SK-MEL-5 (cell line): ENCODE measurements around the gene RCSD1. TPM values are rescaled to one million over a fixed set of nuclear protein-coding genes. Genes with fewer than 3 reads are reported as not detected.
"Not testable (repeated sequence)": the region's sequence is repeated elsewhere in the genome, so short reads cannot be mapped to it uniquely, and the experiment has no call there.

Source experiments
- DNase-seq: peaks from one replicate; pipeline ENCODE4 v3.0.0-alpha.2; 2016; ENCODE audit warnings: low read depth, low spot score
- in situ Hi-C: cut with HindIII; loops from 2 replicates; pipeline ENCODE4 v1.10.0; 2016; ENCODE audit warnings: low sequenced_read_pairs, high pct_unique_total_duplicates, low pct_unique_long_range_greater_than_20kb
- total RNA-seq: library from RNA; depleted of rRNA; stranded (reverse); fragments of >200 nt; shearing (Covaris generic); gene quantifications from 2 replicates; pipeline ENCODE4 v1.2.3, GENCODE V29; 2014

RCSD1 gene
- total RNA-seq, 1 experiment from 2014 or later = not detected

DNA sequence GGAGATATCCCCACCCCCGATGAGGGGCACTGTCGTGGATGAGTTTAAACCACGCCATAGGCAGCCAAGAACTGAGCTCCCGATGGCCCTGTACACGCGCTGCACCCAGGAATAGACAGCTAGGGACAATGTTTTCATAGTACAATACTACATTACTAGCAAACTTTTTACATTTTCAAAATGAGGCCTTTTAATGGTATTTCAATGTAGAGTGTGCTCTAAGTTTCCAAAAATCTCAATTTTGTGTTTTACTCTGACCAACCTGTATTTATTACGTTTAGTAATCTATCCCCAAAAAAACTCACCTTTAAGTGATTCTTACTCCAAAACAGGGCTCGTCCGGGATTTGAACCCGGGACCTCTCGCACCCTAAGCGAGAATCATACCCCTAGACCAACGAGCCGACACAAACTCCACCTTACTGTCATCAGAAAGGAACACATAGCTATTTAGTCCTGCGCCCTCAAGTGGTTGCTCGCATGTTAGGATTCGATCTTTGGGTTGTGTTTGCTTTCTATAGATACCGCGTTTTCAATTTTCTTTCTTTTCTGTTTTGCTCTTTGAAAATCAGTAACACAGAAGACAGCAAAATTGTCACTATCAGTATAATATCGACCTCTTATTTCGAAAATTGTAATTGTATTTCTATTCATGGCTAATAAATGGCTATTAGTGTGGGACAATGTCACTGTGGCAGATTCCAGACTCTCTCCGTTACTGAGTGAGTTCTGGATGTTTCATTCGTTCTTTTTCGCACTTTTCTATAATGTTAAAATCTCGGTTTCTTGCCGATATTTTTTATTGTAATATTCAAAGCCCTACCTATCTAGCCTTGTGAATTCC lies 85.3 kb downstream of the RCSD1 start:
- DNase-seq = peak; percentile 91
- in situ Hi-C loops = no loop called here

- in situ Hi-C loops = no loop called here
Observed at GRCh38 chr1:167716000-167716271, 85.9 kb downstream of the RCSD1 start.

GRCh38 chr1:167717351-167717750 lies 87.3 kb downstream of the RCSD1 start:
- in situ Hi-C loops = no loop called here
- DNase-seq = no peak

More at GRCh38 chr1:167716000-167716271, 85.9 kb downstream of the RCSD1 start:
- DNase-seq = peak; percentile 17

DNA sequence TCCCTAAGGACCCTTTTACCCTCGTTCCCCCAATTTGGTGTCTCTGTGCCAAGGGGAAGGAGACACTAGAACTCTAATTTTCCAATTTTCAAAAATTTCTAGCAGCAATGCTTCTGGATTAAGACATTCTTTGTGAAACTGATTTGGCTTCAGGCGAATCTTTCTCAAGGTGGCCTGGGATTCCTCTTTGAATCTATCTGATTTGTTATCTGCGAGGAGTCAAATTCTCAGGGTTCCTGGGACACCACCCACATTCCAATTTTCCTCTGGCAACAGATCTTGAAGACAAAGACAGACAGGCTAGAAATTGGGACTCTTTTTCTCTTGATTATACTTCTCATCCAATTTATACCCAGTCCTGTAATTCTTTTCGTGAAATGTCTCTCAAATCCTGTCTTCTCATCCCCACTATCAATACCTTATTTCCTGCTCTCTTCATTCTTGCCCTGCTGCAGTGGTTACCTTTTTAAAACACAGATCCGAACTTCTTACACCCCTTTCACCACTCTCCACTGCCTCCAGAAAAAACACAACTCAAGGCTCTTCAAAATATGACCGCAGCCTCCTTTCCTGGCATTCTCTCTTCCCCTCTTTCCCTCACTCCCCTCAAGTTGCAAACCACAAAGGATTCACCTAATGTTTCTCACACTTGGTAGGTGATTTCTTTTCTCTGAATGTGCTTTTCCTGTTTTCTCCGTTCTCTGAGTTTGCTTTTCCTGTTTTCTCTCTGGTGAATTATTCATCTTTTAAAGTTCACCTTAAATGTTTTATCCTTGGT lies 89.1 kb downstream of the RCSD1 start:
- in situ Hi-C loops = no loop called here
- no peak for DNase-seq

DNA sequence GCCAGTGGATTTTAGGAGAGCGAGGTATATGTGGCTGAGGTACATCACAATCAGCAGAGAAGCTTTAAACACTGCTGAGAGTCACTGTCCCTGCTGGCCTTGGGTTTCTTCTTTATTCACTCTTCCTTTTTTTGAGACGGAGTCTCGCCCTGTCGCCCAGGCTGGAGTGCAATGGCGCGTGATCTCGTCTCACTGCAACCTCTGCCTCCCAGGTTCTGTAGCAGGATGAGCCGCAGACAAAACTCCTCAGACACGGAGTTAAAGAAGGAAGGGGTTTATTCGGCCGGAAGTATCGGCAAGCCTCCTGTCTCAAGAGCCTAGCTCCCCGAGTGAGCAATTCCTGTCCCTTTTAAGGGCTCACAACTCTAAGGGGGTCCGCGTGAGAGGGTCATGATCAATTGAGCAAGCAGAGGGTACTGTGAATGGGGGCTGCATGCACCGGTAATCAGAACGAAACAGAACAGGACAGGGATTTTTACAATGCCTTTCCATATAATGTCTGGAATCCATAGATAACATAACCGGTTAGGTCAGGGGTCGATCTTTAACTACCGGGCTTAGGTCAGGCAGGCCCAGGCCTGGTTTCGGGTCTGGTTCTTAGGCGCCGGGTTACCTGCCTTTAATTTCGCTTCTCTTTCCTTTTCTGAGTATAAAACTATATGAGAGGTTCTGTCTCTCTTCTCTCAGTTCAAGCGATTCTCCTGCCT lies 89.8 kb downstream of the RCSD1 start:
- DNase-seq = not testable (repeated sequence)
- in situ Hi-C loops = loop anchor here (5.0 kb wide), 1 partner anchor 57 kb away; no protein-coding TSS in a partner anchor

DNA sequence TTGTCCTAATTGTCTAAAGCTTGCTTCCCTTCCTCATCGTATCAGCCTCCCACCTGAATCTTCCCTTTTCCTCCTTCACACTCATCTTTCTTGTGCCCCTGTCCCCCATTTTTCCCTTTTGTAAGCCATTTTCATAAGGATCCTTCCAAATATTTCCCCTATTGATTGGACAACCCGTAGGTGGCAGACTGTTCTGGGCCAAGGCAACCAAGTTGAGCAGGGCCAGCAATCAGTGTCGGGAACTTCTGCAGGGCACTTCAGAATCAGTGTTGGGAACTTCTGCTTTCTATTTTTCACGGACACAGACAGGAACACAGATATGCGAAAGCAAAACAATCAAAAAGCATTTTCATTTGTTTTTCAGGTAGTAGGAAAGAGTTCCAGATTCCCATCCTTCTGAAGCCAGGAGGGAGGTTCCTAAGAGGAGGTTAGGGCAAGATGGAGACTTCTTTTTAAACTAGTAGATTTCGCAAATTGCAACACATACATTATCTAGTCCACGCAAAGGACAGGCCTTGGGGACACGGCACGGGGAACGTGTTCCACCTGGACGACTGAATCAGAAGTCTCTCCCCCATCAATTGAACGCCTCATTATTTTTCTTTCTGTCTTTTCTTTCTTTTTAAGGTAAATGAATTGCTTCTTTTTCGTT lies 91.1 kb downstream of the RCSD1 start:
- in situ Hi-C loops = loop anchor here (5.0 kb wide), 1 partner anchor 56 kb away; no protein-coding TSS in a partner anchor
- DNase-seq = peak; percentile 70

- in situ Hi-C loops = loop anchor here (5.0 kb wide), 1 partner anchor 56 kb away; no protein-coding TSS in a partner anchor
- DNase-seq = peak; percentile 90
Observed at GRCh38 chr1:167721617-167722151, 91.7 kb downstream of the RCSD1 start, which contains the start of gene MPZL1. TSS of gene MPZL1 (plus strand) at chr1:167721982. CDS start at chr1:167722152, 170 bp downstream.

DNA sequence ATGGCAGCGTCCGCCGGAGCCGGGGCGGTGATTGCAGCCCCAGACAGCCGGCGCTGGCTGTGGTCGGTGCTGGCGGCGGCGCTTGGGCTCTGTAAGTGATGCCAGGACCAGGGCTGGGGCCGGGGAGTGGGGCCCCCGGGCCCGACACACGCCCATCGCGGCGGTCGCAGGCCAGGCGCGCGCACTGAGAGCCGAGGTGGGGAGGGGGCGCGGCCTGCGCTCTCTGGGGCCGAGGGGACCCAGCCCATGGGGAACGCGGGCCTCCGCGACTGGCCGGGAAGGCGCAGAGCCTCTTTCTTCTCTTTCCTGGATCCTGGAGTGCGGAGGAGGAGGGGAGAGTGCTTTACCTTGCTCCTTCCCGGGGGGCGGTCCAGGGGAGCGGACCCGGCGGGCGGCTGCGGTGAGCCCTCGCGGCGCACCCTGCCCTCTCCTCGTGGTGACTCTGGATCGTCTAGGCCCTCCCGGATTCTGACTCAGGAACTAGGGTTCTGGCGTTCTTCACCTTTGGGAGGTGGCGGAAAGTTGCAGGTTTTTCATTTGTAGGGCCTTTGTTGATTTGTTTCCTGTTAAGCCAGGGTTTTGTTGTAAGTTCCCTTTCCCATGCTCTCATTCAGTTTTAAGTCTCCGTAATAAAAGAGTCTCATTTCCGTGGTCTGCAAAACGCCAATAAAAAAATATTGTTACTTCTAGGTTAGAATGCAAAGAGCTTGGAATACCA lies 92.3 kb downstream of the RCSD1 start:
- in situ Hi-C loops = loop anchor here (5.0 kb wide), 1 partner anchor 55 kb away; no protein-coding TSS in a partner anchor
- DNase-seq = no peak

- in situ Hi-C loops = loop anchor here (5.0 kb wide), 1 partner anchor 54 kb away; no protein-coding TSS in a partner anchor
- no peak for DNase-seq
Observed at GRCh38 chr1:167722870-167723251, 92.8 kb downstream of the RCSD1 start.

DNA sequence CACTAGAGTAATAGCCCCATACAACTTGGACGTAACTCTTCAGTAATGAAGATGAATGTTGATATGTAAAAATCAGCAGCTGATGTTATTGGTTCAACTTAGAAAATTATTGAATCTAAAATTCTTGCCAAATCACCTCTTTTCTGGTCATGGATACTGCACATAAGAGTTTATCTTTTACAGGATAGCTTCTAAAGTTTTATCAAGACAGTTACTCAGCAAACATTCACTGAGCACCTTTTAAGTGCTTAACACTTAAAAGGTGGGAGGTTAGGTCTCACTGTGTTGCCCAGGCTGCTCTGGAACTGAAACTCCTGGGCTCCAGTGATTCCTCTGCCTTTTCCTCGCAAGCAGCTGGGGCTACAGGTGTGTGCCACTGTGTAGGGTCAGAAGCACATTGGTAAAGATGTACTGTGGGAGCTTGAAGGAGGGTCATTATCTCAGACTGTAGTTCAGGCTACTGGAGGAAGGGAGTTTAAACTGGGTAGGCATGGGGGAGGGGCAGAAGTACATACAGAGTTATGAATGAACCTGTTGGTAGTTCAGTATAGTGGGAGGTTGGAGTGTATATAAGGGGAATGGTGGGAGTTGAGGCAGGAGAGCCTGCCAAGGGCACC lies 93.8 kb downstream of the RCSD1 start:
- no peak for DNase-seq
- in situ Hi-C loops = loop anchor here (5.0 kb wide), 1 partner anchor 53 kb away; no protein-coding TSS in a partner anchor

DNA sequence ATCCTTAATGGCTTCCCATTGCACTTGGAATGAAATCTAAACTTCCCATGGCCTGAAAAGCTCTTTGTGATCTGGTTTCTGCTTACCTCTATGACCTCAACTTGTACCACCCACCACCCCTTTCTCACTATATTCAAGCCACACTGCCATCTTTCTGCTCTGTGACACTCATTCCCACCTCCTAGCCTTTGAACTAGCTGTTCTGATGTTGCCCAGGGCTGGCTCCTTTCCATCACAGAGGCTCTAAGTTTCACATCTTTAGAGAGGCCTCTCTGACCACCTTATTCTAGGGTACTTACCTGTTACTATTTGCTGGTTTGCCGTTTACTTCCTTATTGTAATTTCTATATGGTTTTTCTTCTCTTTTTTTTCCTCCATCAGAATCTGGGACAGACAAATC lies 96.0 kb downstream of the RCSD1 start:
- in situ Hi-C loops = no loop called here

DNA sequence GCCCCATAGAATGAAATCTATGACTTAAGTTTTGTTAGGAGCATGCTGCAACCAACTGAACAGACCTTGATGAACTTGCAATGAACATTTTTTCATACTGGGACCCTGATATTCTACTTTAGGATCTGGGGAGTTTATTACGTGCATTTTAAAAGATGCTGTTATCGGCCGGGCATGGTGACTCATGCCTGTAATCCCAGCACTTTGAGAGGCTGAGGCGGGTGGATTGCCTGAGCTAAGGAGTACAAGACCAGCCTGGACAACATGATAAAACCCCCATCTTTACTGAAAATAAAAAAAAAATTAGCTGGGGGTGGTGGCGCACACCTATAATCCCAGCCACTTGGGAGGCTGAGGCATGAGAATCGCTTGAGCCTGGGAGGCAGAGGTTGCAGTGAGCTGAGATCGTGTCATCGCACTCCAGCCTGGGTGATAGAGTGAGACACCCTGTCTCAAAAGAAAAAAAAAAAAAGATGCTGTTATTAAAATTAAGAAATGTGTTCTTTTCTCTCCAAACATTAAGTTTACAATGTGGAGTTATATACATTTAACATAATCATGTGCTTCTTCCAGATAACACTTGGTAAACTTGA lies 98.9 kb downstream of the RCSD1 start:
- in situ Hi-C loops = no loop called here
- DNase-seq = no peak

More for the DNA sequence above, 96.0 kb downstream of the RCSD1 start:
- no peak for DNase-seq

- in situ Hi-C loops = no loop called here
- no peak for DNase-seq
Observed at GRCh38 chr1:167734227-167734626, 104.2 kb downstream of the RCSD1 start.

- no peak for DNase-seq
- in situ Hi-C loops = no loop called here
Observed at GRCh38 chr1:167734841-167735240, 104.8 kb downstream of the RCSD1 start.

- no peak for DNase-seq
- in situ Hi-C loops = no loop called here
Observed at GRCh38 chr1:167737169-167737568, 107.1 kb downstream of the RCSD1 start.

- no peak for DNase-seq
- in situ Hi-C loops = no loop called here
Observed at GRCh38 chr1:167738158-167738557, 108.1 kb downstream of the RCSD1 start.
